ENCODE results near the gene F10.
"Not testable (repeated sequence)": the region's sequence is repeated elsewhere in the genome, so short reads cannot be mapped to it uniquely, and the experiment has no call there.

The F10 gene

DNA sequence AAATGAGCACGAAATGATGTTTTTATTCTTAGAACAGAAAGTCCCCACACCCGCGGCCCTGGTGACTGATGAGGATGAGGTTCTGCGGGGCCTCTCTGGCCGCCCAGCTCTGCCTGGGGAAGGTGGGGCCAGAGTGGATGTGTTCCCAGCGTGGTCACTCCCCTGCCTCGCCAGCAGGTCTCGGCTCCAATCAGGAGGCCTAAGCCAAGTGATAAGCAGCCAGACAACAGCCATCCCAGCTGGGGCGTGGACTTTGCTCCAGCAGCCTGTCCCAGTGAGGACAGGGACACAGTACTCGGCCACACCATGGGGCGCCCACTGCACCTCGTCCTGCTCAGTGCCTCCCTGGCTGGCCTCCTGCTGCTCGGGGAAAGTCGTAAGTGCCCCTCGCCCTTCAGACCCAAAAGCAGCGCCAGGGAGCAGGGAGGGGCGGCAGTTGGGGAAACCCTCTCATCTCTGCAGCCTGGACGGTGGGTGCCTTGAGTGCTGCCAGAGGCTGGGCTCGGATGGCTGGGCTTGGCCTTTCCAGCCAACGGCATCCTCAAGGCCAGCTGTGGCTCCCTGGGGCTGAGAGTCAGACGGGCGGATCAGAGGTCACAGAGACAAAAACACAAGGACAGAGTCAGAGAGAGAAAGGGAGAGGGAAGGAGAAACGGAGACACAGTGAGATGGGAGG lies at the start of gene F10:
TSS of gene F10 (plus strand) at position 250 of the 676 bp plus-strand sequence. CDS start at position 307, 57 bp downstream.
- no peak for DNase-seq

DNA sequence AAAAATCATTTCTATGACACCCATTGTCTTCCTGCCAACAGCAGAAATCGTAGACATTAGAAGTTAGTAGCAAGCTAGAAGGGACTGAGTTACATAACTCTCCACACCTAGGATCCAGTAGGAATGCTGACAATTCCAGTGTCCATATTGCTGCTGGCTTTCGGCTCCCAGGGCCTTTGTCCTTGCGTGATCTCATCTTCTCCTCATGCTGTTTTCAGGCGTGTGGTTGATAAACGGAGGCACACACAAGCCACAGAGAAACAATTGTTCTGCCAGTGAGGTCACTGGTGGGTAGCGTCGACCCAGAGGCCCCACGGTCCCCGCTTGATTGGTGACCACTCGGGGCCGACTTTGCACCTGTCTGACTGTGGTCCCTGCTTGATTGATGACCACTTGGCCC lies 48.7 kb upstream of the F10 start:
- DNase-seq = no peak

DNA sequence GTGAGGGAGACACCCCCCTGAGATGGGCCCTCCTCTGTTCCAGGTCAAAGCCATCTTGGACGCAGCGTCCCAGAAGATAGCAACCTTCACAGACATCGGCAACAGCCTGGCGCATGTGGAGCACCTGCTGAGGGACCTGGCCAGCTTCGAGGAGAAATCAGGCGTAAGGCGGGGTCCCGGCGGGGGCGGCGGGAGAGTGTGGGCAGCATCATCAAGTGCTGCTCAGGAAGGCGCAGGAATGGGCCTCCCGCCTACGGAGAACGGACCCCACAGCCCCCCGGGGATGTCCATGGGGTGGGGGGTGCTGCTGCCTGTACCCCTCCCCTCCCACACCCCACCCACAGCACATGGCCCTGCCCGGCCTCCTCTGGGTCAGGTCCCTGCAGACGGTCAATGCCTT lies 48.2 kb upstream of the F10 start:
- DNase-seq = no peak

DNA sequence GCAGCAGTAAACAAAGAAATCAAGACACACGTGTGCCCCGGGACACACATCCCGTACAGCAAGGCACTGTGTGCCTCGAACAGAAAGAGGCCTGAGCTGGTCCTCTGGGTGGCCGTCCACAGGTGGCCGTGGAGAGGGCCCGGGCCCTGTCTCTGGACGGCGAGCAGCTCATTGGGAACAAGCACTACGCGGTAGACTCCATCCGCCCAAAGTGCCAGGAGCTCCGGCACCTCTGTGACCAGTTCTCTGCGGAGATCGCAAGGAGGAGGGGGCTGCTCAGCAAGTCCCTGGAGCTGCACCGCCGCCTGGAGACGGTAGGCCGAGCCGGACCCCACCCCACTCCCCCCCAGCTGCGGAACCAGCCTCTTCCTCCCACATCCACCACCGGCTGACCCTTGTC lies 47.7 kb upstream of the F10 start:
- no peak for DNase-seq

DNA sequence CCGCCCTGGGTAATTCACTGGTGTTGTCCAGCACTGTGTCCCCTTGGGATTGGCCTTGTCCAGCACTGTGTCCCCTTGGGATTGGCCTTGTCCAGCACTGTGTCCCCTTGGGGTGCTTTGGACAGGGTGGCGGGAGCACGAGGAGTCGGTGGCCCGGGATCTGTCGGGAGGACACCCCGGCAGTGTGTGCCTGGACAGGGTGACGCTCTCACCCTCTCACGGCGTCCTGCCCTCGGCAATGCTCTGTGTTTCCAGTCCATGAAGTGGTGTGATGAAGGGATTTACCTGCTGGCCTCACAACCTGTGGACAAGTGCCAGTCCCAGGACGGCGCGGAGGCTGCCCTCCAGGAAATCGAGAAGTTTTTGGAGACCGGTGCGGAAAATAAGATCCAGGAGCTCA lies 46.9 kb upstream of the F10 start:
- DNase-seq = no peak

DNA sequence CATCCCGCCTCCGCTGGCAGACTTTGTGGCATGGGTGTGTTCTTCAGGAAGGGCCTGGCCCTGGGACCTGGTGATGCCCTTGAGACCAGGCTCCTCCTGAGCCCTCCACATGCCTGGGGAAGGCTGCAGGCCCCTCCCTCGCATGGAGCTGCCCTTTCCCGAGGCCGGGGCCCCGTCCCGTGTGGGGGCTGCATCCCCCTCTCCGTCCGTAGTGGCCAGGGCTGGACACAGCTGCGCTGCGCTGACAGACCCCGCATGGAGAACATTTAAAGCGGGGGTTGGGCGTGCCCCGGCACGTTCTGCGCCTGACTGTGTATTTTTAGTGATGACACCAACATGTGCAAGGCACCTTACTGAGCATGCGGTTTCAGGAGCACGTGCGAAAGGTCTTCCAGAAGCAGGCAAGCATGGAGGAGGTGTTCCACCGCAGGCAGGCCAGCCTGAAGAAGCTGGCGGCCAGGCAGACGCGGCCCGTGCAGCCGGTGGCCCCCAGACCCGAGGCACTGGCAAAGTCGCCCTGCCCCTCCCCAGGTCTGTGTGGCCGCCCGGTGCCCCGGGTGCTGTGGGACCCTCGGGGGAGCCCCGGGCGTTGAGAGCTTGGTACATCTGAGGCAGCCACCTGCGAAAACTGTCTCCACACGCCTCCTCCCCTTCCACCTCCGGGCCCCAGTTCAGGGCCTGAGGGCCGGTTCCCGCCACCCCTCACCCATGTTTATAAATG lies 45.8 kb upstream of the F10 start:
- DNase-seq = no peak

DNA sequence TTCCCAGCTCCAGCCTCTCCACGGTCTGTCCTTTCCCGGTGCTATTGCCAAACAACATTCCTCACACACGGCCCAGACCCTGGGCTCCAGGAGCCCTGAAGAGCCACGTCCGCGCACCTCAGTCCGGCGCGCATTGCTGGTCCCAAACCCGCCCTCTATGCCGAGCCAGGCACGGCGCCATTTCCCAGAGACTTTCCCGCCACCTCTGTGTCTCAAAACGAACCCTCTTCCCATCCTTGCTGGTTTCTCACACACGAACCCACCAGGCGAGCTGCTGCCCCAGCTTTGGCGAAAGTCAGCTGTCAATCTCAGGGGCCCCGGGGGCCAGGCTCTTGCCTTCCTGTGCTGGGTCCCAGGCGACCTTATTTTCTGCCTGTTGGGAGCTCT lies 45.0 kb upstream of the F10 start:
- no peak for DNase-seq

DNA sequence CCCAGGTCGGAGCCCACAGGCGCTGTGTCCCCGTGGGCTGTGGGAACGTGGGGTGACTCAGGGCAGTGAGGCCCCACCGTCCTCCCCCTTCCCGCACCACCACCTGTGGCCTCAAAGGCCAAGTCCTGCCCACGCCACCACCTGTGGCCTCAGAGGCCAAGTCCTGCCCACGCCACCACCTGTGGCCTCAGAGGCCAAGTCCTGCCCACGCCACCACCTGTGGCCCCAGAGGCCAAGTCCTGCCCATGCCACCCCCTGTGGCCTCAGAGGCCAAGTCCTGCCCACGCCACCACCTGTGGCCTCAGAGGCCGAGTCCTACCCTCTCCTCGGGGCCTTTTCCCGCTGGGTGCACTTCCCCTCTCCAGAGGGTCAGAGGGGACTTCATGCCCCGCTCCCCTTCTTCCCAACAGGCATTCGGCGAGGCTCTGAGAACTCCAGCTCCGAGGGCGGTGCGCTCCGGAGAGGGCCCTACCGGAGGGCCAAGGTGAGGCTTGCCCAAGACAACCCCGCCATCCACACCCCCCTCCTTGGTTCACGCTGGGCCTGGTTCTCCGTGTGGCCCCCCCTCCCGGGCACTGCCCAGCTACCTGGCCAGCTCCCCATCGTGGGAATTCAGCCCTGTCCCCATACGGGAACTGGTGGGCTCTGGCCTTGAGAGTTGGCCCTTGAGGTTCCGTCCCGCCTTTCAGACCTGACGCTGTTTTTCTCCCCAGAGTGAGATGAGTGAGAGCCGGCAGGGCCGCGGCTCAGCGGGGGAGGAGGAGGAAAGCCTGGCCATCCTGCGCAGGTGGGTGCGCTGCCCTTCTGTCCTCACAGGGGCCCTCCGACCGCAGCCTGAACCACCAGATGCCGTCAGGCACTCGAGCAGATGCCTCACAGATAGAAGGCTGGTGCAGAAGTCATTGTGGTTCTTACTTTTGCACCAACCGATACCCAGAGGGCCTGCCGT lies 44.4 kb upstream of the F10 start:
- no peak for DNase-seq

DNA sequence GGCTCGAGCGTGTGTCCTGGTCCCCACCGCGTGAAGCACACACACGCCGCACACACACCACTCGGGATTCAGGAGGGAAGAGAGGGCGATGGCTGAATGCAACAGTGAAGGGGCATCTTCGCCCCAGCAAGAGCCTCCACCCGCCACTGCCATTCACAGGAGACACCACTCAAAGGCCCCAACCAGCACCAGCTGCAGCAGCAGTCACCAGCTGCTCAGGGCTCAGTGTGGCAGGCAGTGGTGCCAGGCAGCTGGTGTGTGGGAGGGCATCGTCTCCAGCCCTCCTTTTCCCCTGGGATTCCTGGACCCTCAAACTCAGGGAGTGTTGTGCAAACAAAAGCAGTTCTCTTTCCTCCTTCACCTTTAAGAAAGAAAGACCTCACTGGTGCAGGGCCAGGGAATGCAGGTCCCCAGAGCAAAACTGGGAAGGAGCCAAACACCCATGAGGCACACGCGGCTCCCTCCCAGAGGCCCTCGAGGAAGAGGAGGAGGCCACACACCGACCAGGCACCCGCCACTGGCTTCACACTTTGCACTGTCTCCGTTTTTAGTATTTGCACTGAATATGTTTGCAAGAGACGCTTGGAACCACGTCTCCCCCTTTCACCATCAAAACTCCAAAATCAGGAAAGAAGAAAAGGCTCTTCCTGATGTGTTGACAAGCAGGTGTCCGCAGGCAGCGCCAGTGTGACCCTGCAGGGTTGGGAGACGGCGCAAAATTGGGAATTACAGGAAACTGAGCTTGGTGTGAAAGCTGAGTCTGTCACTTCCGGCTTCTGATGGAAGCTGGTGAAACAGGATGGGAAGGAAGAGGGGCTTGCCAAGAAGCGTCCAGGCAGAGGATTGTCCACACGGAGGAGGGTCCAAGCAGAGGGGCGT lies 43.5 kb upstream of the F10 start:
- no peak for DNase-seq

DNA sequence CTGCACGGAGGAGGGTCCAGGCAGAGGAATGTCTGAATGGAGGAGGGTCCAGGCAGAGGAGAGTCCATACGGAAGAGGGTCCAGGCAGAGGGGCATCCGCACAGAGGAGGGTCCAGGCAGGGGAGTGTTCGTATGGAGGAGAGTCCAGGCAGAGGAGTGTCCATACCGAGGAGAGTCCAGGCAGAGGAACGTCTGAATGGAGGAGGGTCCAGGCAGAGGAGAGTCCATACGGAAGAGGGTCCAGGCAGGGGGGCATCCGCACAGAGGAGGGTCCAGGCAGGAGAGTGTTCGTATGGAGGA lies 42.9 kb upstream of the F10 start:
- DNase-seq = not testable (repeated sequence)

DNA sequence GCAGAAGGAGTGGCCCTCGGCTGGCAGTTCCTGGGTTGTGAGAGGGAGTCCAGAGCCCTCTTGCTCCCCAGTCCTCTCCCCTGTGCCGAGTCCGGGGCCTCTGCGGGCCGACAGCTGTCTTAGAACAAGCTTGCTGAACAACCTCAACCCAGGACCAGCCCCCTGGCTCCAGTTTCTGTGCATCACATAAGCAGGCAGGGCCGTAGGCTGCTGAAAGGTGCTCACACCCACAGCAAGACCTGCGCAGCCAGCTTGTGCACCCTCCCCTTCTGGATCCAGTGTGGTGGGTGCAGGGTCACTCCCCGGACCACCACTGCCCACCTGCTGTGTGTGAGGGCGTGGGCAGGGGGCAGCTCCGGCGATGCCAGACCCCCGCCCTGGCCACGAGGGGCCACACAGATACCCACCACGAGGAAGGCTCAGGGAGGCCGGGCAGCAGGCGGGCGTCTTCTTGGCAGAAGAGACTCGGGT lies 42.2 kb upstream of the F10 start:
- no peak for DNase-seq

DNA sequence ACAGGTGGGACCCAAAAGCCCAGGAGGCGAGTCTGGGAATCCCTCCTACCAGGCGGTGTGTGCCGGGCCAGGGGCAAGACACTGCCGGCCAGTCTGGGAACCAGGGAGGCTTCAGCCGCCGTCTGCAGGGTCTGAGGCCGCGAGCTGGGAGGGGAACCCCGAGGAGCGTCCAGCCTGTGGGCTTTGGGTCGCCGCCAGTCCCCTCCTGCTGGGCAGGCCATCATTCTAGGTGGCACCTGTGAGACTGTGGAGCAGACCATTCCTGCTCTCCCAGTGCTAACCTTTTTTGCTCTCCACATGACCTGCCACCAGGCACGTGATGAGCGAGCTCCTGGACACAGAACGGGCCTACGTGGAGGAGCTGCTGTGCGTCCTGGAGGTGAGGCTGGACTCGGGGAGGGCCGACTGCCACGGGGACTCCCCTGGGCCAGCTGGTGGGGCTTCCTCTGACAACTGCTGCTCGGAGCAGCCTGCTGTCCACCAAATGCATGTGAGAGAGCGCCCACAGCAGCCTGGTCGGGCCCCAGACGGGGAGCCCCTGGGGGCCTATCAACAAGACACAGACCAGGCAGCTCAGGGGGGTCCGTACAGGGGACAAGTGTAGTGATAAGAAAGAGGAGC lies 41.6 kb upstream of the F10 start:
- no peak for DNase-seq

DNA sequence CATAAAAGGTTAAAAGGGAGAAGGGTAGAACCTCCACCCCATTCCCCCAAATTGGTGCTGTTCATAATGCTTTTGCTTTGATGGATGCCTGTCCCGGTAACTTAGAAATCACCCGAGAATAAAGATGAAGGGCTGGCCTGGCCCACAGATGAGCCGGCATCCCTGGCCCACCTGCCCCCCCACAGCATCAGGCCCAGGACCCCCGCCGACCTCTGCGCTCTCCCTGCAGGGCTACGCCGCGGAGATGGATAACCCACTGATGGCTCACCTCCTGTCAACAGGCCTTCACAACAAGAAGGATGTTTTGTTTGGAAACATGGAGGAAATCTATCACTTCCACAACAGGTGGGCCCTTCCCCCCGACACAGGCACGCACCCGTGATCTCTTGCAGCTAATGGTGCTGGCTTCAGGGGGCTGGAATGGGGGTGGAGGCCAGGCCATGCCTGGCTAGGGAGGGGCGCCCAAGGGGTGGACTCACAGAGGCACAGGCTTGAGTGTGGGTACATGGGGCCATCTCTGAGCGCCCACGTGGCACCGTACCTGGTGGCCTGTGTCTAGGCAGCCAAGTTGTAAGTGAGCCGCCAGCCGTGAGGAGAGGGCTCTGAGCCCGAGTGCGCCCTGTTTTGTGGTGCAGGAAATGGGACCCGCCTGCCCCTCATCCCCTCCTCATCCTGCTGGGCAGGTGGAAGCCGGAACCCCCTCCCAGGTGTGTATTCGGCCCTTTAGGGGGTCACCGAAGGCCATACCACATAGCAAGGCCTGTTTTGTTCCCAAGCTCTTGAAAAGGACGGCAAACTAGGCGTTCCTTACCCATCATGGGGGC lies 40.2 kb upstream of the F10 start:
- DNase-seq = no peak

DNA sequence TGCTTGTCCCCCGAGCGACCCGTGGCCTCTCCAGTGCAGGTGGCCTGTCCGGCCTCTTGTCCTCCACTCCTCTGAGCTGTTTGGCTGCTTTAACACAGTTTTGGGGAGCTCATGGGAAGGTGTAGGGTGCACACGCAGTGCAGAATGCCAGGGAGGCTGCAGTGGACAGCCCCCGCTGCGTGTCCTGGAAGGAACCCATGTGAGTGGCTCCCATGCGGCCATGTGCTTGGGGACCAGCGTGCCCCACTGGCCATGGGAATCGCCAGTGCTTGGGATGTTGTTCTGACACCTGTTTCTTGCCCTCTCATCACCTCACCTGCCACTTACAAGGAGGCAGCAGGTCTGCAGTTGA lies 39.6 kb upstream of the F10 start:
- DNase-seq = no peak

DNA sequence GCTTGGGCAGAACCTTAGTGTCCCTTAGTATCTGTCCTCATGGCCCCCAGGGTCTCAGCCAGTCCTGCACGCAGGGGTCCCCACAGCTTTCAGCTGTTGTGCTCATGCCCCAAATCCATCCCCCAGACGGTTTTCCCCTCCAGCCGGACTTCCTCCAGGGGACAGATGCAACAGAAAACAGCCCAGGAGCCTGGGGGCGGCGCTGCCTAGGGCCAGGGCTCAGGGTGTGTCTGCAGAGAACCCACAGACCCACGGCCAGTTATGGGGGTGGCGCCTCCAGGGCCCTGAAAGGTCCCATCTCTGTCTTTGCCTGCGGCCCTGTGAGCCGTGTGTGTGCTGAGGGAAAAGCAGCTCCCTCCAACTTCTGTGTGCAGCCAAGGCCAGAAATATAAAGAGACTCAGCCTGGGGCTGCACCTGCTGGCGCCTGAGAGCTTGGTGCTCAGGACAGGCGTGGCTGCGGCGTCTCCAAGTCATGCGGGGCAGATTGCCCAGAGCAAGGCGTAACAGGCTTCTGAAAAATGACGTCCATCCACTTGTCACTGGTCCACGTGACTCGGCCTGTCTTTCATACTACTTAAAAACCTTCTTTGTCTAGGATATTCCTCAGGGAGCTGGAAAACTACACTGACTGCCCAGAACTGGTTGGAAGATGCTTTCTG lies 39.1 kb upstream of the F10 start:
- DNase-seq = peak; percentile 39

DNA sequence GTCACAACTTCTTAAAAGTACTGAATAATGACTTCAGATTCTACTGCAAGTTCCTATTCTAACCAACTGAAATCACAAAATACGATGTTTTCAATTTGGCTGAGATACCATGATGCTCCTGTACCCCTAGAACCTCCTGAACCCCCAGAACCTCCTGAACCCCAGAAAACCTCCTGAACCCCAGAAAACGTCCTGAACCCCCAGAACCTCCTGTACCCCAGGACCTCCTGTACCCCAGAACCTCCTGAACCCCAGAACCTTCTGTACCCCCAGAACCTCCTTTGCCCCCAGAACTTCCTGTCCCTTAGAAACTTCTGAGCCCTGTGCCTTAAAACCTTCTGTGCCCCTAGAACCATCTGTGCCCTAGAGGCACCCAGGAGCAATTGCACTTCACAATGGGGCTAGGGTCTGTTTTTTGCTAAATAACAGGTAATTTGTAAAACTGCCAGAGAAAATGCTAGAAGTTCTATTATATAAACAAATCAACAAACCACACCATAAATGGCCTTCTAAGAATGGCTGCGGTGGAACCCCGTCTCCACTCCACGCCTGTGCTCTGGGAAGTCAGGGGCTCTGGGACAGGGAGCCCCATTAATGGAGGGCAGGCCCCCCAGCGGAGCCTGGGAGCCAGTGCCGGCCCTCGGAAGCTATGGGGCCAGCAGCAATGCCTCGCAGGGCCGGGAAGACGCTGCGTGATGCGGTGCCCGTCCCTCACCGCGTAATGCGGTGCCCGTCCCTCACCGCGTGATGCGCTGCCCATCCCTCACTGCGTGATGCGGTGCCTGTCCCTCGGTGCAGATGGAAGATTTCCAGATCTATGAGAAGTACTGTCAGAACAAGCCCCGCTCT lies 38.3 kb upstream of the F10 start:
- DNase-seq = no peak

DNA sequence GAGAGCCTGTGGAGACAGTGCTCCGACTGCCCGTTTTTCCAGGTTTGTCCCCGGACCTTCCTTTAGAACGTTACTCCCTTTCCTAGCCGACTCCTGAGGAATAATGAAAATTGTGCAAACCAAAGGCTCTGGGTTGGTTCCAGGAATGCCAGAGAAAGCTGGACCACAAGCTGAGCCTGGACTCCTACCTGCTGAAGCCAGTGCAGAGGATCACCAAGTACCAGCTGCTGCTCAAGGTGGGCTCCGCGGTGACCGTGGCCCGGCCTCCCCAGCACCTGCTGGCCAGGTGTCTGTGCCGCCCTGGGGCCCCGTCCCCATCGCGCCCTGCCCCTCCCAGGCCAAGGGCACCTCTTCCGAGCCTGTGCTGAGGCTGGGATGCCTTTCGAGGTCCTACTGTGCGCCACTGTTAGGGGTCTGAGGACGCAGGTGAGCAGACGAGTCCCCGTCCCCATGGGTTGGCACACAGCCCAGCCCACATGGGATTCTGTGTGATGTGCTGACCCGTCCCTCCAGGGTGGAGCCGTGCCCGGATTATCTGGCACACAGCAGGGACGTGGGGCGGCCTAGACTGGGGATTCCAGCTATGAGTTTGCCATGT lies 37.6 kb upstream of the F10 start:
- DNase-seq = no peak

DNA sequence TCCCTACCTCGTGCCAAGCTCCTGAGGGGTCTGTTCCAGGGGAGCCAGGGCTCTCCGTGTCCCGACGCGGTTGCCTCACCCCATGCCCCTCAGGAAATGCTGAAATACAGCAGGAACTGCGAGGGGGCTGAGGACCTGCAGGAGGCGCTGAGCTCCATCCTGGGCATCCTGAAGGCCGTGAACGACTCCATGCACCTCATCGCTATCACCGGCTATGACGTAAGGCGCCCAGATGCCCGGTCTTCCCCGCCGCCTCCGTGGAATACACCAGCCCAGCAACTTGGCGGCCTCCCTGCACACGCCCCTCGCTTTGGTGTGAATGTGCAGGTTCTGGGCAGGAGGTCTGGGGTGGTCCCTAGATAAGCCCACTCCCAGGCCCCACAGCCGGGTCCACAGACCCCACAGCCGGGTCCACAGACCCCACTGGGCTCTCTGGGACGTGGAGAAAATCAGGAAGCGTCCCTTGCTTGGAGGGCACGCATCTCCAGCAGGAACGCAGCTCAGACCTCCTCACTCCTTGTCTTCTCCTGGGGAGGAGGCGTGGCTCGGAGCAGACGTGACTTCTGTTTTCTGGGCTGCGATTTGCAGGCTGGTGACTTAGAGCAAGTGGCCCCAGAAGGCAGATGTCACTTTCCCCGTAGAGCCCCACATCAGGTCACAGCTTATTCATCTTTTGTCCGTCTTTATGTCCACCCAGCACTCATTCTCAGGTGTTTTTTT lies 36.4 kb upstream of the F10 start:
- DNase-seq = no peak

All from NCI-H69 (cell line).